Measurements from ENCODE around the gene TMEM80.
A peak's percentile ranks its signal among the peaks of the same experiment; 100 is the strongest.
"Not testable (repeated sequence)": the region's sequence is repeated elsewhere in the genome, so short reads cannot be mapped to it uniquely, and the experiment has no call there.

Gene TMEM80

DNA sequence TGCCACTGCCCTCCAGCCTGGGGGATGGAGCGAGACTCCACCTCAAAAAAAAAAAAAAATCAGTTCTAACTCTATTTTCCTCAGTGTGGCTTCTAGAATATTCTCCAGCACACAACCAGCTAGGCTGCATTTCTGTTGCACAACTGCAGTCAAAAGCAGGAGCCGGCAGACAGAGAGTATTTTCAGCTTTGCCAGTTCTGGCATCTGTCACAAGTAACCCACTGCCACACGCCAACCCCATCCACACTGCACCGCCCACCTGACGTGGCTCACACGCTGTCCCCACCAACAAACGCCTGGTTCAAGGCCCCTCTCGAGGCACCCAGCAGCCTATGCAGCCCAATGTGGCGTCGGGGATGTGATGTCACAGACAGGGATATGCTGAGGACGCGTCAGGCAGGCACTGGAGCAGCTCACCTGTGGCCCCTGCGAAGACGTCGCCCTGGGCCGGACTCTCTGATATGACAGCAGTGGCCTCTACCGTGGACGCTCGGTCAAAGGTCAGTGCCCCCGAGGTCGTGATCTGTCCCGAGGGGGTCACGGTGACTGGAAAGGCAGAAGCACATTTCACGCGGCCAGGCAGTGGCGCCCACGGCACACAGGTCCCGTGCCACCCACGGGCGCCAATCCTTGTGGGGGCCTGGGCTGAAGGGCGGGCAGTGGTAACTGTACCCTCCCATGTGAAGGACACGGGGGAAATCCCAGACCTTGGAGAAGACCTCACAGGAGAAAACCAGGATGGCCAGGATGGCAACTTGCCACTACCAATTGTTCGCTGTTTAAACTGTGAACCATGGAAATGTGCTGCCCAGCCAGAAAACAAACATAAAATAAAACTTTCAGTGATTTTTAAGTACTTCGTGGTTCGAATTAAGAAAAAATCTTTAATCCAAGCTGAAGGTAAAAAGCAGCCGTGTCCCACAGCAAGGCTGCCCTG, 16.1 kb upstream of the TMEM80 start:
- no peak for DNase-seq (ENCODE audit: low read depth)

- DNase-seq (ENCODE audit: low read depth) = no peak
These were observed 15.1 kb upstream of the TMEM80 start for GRCh38 chr11:680476-680875.

DNA sequence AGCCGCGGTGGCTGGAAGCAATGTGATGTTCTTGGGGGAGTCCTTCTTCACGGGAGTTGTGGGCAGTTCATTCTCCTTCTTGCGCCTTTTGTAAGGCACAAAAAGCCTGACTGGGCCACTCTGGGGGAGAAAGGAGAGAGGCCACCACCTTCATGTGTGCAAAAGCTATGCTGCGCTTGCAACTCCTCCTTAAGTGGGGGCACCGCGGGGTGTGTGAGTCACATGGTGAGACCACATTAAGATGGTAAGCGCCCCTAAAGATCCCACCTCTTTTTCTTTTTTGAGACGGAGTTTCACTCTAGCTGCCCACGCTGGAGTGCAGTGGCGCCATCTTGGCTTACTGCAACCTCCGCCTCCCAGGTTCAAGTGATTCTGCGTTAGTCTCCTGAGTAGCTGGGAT, 14.6 kb upstream of the TMEM80 start:
- DNase-seq (ENCODE audit: low read depth) = no peak

- no peak for DNase-seq (ENCODE audit: low read depth)
These were observed 9.0 kb upstream of the TMEM80 start for GRCh38 chr11:686451-687243.

DNA sequence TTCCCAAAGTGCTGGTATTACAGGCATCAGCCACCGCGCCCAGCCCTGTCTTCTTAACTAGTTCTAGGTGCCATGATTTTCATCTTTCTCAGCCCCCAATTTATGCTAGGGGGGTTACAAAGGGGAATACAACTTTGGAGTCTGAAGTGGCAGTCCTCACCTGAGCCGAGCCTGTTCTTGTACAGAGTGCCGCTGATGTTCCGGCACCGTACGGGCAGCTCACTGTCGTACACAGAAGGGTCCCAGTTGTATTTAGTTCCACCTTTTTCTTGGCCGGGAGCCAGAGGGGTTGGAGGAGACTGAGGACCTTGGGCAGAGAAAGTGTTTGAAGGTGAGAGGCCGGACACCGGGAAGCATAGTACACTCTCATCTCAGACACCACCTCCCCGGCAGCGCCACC, 7.9 kb upstream of the TMEM80 start:
- DNase-seq (ENCODE audit: low read depth) = no peak

- no peak for DNase-seq (ENCODE audit: low read depth)
These were observed 6.9 kb upstream of the TMEM80 start for GRCh38 chr11:688681-689080.

DNA sequence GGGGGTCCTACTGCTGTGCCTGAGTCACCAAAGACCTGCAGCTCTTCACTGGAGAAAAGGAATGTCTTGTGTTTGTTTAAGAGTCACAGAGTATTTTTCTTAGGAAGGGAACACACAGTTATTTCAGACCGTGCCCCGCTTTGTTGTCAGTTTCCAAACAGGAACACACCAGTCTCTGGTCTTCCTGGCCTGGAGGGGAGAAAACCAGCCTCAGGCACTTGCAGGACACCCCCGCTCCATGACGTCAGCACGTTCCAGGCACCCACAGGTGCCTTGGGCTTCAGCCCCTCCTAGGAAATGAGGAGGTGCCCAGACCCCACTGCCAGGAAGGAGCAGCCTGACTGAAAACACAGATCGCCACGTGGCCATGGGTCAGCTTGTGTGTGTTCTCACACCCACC, 6.0 kb upstream of the TMEM80 start:
- DNase-seq (ENCODE audit: low read depth) = no peak

DNA sequence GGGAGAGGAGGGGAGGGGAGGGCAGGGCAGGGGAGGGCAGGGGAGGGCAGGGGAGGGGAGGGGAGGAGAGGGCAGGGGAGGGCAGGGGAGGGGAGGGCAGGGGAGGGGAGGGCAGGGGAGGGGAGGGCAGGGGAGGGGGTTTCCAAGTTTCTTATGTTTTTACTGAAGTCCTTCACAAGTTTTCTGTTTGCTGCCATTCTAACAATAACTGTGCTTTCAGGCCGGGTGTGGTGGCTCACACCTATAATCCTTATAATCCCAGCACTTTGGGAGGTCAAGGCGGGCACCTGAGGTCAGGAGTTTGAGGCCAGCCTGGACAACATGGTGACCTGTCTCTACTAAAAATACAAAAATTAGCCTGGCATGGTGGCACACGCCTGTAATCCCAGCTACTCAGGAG, 5.4 kb upstream of the TMEM80 start:
- DNase-seq (ENCODE audit: low read depth) = not testable (repeated sequence)

GRCh38 chr11:690738-691633, 4.6 kb upstream of the TMEM80 start:
- DNase-seq (ENCODE audit: low read depth) = no peak

GRCh38 chr11:691710-692590, 3.7 kb upstream of the TMEM80 start:
- no peak for DNase-seq (ENCODE audit: low read depth)

- no peak for DNase-seq (ENCODE audit: low read depth)
These were observed 2.7 kb upstream of the TMEM80 start for GRCh38 chr11:692824-693414.

DNA sequence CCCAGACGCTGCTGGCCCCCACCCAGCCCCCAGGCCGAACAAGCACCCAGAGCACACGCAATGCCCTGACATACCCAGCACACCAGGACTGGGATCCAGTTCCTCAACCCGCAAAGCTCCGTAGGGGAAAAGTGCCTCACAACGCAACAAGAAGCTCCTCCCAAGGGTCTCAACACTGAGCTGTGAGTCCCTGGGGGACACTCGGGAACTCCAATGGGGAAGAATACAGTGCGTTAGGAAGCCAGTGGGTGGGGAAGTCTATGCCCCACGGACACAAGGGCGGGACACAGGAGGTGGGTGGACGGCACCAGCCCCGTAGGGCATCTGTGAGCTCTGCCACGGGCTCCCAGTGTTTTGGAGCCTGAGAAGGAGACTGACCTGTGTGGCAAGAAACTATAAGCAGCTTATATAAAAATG, 2.2 kb upstream of the TMEM80 start:
- no peak for DNase-seq (ENCODE audit: low read depth)

GRCh38 chr11:693887-694562, 1.6 kb upstream of the TMEM80 start:
- DNase-seq (ENCODE audit: low read depth) = no peak

GRCh38 chr11:694563-695287, 891 bp upstream of the TMEM80 start, which contains the start of gene DEAF1:
Gene DEAF1 (minus strand): TSS chr11:695222. CDS start chr11:695047, 175 bp downstream.
- peak; percentile 92 for DNase-seq (ENCODE audit: low read depth)

DNA sequence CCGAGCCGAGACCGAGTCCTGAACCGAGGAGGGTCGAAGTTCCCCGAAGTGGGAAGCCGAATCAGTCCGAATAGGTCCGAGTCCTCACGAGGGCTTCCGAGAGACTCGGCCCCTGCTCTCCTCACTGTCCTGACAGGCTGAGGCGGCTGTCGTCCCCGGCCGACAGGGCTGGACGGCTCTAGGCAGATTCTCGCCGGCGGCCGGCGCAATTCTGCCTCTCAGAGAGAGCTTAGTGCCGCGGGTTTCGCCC, 403 bp upstream of the TMEM80 start:
- no peak for DNase-seq (ENCODE audit: low read depth)

GRCh38 chr11:696955-697491, 1.4 kb downstream of the TMEM80 start:
- DNase-seq (ENCODE audit: low read depth) = peak; percentile 72

DNA sequence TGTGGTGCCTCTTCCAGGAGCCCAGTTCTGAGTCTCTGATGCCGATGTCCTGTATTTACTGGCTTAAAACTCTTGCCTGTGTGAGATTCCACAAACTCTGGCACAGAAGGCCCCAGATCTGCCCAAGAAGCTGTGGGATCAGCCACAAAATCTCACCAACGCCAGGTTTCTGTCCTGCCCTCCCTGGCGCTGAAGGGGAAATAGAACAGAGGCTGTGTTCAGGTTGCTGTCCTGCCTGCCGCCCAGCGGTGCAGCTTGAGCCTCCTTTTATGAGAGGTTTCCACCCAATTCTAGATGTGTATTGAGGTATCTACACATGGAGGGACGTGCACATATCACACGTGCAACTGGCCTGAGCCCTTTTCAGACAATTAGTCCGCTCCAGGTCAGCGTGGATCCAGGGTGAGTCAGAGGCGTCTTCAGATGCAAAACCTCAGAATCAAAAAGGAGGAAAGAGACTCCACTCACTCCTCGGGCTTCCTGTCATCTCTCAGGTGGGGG, 2.2 kb downstream of the TMEM80 start:
- DNase-seq (ENCODE audit: low read depth) = no peak

DNA sequence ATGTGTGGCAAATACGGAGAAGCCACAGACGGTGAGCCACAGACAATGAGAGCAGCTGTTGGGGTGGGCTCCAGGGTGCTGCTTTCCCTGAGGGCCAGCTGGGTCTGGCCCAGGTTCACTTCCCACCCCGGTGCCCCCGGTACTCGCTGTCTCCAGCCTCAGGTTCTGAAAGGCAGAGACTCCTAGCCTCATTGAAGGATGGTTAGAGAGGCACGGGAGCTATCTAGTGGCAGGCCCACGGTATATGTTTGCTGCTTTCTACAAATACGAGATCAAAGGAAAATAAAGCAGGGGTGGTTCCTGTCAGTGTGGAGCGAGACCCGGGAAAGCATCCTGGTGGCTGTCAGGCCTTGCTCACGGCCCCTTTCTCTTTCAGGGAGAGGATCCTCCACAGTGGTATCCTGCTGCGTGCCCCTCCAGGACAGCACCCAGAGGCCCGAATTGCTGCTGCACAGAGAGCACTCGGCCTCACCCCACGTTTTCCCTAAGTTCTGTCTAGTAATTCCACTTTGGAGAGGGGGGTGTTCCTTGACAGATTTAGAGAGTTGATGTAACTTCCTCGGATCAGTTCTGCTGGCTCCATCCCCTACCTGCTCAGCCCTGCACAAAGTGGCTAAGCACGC, 3.0 kb downstream of the TMEM80 start:
- DNase-seq (ENCODE audit: low read depth) = no peak

GRCh38 chr11:699116-699508, 3.5 kb downstream of the TMEM80 start:
- DNase-seq (ENCODE audit: low read depth) = no peak
